Endothelial cell (in vitro differentiated cells): ENCODE results near the gene ZDHHC12. TPM values are rescaled to one million over a fixed set of nuclear protein-coding genes. Genes with fewer than 3 reads are reported as not detected.
A peak's percentile ranks its signal among the peaks of the same experiment; 100 is the strongest.

Source experiments
- DNase-seq: peaks from one replicate; pipeline ENCODE4 v3.0.0; 2021; ENCODE audit warnings: low spot score
- H3K27ac Mint-ChIP-seq: one replicate; pipeline ENCODE4 v1.8.0; 2021; ENCODE audit warnings: mixed read lengths, inconsistent platforms; ENCODE audit not compliant: unreplicated experiment
- H3K27me3 Mint-ChIP-seq: one replicate; pipeline ENCODE4 v1.8.0; 2021; ENCODE audit warnings: mild to moderate bottlenecking, moderate library complexity, mixed read lengths, inconsistent platforms; ENCODE audit not compliant: unreplicated experiment
- H3K36me3 Mint-ChIP-seq: one replicate; pipeline ENCODE4 v1.8.0; 2021; ENCODE audit warnings: mild to moderate bottlenecking, low read depth, mixed read lengths, inconsistent platforms; ENCODE audit not compliant: unreplicated experiment
- H3K4me1 Mint-ChIP-seq: one replicate; pipeline ENCODE4 v1.8.0; 2021; ENCODE audit warnings: mild to moderate bottlenecking, mixed read lengths, inconsistent platforms; ENCODE audit not compliant: unreplicated experiment
- H3K4me3 Mint-ChIP-seq: one replicate; pipeline ENCODE4 v1.8.0; 2021; ENCODE audit warnings: mild to moderate bottlenecking, mixed read lengths, inconsistent platforms; ENCODE audit not compliant: unreplicated experiment
- H3K9me3 Mint-ChIP-seq: one replicate; pipeline ENCODE4 v1.8.0; 2021; ENCODE audit warnings: mixed read lengths, inconsistent platforms; ENCODE audit not compliant: unreplicated experiment
- CTCF ChIP-seq: fragments of 200-600 bp; sonication (generic); IDR thresholded peaks from one replicate; pipeline ENCODE4 v1.5.0; 2021; ENCODE audit warnings: antibody characterized with exemption; ENCODE audit not compliant: unreplicated experiment
- total RNA-seq: library from RNA; stranded (reverse); fragmentation: NEBNext Ultra II Directional; extraction: Animal tissue kit (Norgen Biotek cat#: 25700); gene quantifications from one replicate; pipeline ENCODE4 v1.2.1, GENCODE V29; 2021; ENCODE audit not compliant: unreplicated experiment

Gene ZDHHC12
- total RNA-seq, 1 donor from 2014 or later = 42.1 TPM

- no peaks in the 10 kb centered on the region for H3K36me3 Mint-ChIP-seq
- H3K4me3 Mint-ChIP-seq = no peak overlapping the region
- H3K27ac Mint-ChIP-seq = no peak overlapping the region
- TF ChIP-seq CTCF = no peak
- H3K27me3 Mint-ChIP-seq = peaks cover 3% of the 10 kb centered on the region
- H3K9me3 Mint-ChIP-seq = no peaks in the 10 kb centered on the region
- H3K4me1 Mint-ChIP-seq = no peaks in the 10 kb centered on the region
- DNase-seq = no peak
Measured at GRCh38 chr9:128705051-128705965, 18.6 kb downstream of the ZDHHC12 start.

- Mint-ChIP-seq H3K4me3 (no peak overlapping the region), H3K27me3 (peaks cover 3% of the 10 kb centered on the region), H3K27ac (no peak overlapping the region), H3K4me1 (no peaks in the 10 kb centered on the region), H3K36me3 (no peaks in the 10 kb centered on the region), H3K9me3 (no peaks in the 10 kb centered on the region)
- TF ChIP-seq CTCF = no peak
- DNase-seq = no peak
Measured at GRCh38 chr9:128704356-128704670, 19.6 kb downstream of the ZDHHC12 start.

- Mint-ChIP-seq H3K27me3 (peaks cover 3% of the 10 kb centered on the region), H3K4me3 (peak overlapping the region; percentile 88), H3K27ac (no peak overlapping the region), H3K4me1 (no peaks in the 10 kb centered on the region), H3K9me3 (no peaks in the 10 kb centered on the region), H3K36me3 (no peaks in the 10 kb centered on the region)
- no peak for TF ChIP-seq CTCF
- DNase-seq = no peak
Measured at GRCh38 chr9:128703616-128704355, 20.1 kb downstream of the ZDHHC12 start.

GRCh38 chr9:128702949-128703615, 20.8 kb downstream of the ZDHHC12 start:
- no peak for TF ChIP-seq CTCF
- Mint-ChIP-seq H3K4me1 (no peaks in the 10 kb centered on the region), H3K36me3 (no peaks in the 10 kb centered on the region), H3K27me3 (peaks cover 3% of the 10 kb centered on the region), H3K27ac (no peak overlapping the region), H3K9me3 (no peaks in the 10 kb centered on the region), H3K4me3 (peak overlapping the region; percentile 88)
- DNase-seq = no peak
